GM23338 (cell line): ENCODE results near the gene MAP4K3. TPM values are rescaled to one million over a fixed set of nuclear protein-coding genes. Genes with fewer than 3 reads are reported as not detected.

Source experiments
- EZH2 ChIP-seq: fragments of 200-600 bp; sonication (generic); IDR thresholded peaks from one replicate; pipeline ENCODE4 v1.8.0; 2017; ENCODE audit warnings: antibody characterized with exemption, mild to moderate bottlenecking, low read depth; ENCODE audit not compliant: unreplicated experiment
- JUNB ChIP-seq: IDR thresholded peaks from one replicate; pipeline ENCODE4 v1.6.1; 2016; ENCODE audit warnings: antibody characterized with exemption; ENCODE audit not compliant: unreplicated experiment
- polyA plus RNA-seq: library from polyadenylated mRNA; unstranded; fragments of >200 nt; fragmentation: Nextera tagmentation; extraction: Ambion mirVana; gene quantifications from 2 replicates; pipeline ENCODE4 v1.2.1, GENCODE V29; 2016
- total RNA-seq: library from RNA; depleted of rRNA; stranded (reverse); fragments of >200 nt; shearing (Covaris generic); gene quantifications from 2 replicates; pipeline ENCODE4 v1.2.3, GENCODE V29; 2014
- TF ChIP-seq, protein P1 (sequence below): fragments of 250-450 bp; sonication (Bioruptor Pico); IDR thresholded peaks from 2 replicates; pipeline ENCODE4 v1.5.0; 2020; ENCODE audit warnings: mild to moderate bottlenecking, moderate library complexity
- TF ChIP-seq, protein P2 (sequence below): IDR thresholded peaks from one replicate; pipeline ENCODE4 v1.6.1; 2018; ENCODE audit warnings: antibody characterized with exemption; ENCODE audit not compliant: unreplicated experiment
- TF ChIP-seq, protein P3 (sequence below): IDR thresholded peaks from 2 replicates; pipeline ENCODE4 v1.6.1; 2016; ENCODE audit warnings: antibody characterized with exemption

MAP4K3 gene
- total and polyA plus RNA-seq, 2 experiments from 2014 or later, result 33.0 to 90.7 TPM

DNA sequence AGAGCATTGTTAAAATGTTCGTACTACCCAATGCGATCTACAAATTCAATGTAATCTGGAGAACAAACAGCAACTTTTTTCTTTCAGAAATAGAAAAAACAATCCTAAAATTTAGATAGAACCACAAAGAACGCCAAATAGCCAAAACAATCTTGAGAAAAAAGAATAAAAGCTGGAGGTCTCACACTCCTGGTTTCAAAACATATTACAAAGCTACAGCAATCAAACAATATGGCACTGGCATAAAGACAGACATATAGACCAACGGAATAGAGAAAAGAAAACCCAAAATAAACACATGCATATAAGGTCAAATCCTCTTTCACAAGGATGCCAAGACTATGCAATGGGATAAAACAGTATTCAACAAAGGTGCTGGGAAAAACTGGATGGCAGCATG, 74.5 kb downstream of the MAP4K3 start (continued):
- TF ChIP-seq, protein P1, sequence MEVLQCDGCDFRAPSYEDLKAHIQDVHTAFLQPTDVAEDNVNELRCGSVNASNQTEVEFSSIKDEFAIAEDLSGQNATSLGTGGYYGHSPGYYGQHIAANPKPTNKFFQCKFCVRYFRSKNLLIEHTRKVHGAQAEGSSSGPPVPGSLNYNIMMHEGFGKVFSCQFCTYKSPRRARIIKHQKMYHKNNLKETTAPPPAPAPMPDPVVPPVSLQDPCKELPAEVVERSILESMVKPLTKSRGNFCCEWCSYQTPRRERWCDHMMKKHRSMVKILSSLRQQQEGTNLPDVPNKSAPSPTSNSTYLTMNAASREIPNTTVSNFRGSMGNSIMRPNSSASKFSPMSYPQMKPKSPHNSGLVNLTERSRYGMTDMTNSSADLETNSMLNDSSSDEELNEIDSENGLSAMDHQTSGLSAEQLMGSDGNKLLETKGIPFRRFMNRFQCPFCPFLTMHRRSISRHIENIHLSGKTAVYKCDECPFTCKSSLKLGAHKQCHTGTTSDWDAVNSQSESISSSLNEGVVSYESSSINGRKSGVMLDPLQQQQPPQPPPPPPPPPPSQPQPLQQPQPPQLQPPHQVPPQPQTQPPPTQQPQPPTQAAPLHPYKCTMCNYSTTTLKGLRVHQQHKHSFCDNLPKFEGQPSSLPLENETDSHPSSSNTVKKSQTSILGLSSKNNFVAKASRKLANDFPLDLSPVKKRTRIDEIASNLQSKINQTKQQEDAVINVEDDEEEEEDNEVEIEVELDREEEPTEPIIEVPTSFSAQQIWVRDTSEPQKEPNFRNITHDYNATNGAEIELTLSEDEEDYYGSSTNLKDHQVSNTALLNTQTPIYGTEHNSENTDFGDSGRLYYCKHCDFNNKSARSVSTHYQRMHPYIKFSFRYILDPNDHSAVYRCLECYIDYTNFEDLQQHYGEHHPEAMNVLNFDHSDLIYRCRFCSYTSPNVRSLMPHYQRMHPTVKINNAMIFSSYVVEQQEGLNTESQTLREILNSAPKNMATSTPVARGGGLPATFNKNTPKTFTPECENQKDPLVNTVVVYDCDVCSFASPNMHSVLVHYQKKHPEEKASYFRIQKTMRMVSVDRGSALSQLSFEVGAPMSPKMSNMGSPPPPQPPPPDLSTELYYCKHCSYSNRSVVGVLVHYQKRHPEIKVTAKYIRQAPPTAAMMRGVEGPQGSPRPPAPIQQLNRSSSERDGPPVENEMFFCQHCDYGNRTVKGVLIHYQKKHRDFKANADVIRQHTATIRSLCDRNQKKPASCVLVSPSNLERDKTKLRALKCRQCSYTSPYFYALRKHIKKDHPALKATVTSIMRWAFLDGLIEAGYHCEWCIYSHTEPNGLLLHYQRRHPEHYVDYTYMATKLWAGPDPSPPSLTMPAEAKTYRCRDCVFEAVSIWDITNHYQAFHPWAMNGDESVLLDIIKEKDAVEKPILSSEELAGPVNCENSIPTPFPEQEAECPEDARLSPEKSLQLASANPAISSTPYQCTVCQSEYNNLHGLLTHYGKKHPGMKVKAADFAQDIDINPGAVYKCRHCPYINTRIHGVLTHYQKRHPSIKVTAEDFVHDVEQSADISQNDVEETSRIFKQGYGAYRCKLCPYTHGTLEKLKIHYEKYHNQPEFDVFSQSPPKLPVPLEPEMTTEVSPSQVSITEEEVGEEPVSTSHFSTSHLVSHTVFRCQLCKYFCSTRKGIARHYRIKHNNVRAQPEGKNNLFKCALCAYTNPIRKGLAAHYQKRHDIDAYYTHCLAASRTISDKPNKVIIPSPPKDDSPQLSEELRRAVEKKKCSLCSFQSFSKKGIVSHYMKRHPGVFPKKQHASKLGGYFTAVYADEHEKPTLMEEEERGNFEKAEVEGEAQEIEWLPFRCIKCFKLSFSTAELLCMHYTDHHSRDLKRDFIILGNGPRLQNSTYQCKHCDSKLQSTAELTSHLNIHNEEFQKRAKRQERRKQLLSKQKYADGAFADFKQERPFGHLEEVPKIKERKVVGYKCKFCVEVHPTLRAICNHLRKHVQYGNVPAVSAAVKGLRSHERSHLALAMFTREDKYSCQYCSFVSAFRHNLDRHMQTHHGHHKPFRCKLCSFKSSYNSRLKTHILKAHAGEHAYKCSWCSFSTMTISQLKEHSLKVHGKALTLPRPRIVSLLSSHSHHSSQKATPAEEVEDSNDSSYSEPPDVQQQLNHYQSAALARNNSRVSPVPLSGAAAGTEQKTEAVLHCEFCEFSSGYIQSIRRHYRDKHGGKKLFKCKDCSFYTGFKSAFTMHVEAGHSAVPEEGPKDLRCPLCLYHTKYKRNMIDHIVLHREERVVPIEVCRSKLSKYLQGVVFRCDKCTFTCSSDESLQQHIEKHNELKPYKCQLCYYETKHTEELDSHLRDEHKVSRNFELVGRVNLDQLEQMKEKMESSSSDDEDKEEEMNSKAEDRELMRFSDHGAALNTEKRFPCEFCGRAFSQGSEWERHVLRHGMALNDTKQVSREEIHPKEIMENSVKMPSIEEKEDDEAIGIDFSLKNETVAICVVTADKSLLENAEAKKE (CRISPR knock-in tag), result no peak
- TF ChIP-seq JUNB (no peak), EZH2 (no peak)
- TF ChIP-seq, protein P2, sequence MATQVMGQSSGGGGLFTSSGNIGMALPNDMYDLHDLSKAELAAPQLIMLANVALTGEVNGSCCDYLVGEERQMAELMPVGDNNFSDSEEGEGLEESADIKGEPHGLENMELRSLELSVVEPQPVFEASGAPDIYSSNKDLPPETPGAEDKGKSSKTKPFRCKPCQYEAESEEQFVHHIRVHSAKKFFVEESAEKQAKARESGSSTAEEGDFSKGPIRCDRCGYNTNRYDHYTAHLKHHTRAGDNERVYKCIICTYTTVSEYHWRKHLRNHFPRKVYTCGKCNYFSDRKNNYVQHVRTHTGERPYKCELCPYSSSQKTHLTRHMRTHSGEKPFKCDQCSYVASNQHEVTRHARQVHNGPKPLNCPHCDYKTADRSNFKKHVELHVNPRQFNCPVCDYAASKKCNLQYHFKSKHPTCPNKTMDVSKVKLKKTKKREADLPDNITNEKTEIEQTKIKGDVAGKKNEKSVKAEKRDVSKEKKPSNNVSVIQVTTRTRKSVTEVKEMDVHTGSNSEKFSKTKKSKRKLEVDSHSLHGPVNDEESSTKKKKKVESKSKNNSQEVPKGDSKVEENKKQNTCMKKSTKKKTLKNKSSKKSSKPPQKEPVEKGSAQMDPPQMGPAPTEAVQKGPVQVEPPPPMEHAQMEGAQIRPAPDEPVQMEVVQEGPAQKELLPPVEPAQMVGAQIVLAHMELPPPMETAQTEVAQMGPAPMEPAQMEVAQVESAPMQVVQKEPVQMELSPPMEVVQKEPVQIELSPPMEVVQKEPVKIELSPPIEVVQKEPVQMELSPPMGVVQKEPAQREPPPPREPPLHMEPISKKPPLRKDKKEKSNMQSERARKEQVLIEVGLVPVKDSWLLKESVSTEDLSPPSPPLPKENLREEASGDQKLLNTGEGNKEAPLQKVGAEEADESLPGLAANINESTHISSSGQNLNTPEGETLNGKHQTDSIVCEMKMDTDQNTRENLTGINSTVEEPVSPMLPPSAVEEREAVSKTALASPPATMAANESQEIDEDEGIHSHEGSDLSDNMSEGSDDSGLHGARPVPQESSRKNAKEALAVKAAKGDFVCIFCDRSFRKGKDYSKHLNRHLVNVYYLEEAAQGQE, result no peak
- TF ChIP-seq, protein P3, sequence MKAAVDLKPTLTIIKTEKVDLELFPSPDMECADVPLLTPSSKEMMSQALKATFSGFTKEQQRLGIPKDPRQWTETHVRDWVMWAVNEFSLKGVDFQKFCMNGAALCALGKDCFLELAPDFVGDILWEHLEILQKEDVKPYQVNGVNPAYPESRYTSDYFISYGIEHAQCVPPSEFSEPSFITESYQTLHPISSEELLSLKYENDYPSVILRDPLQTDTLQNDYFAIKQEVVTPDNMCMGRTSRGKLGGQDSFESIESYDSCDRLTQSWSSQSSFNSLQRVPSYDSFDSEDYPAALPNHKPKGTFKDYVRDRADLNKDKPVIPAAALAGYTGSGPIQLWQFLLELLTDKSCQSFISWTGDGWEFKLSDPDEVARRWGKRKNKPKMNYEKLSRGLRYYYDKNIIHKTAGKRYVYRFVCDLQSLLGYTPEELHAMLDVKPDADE, result no peak
